Body of pancreas (tissue), 4 donors: ENCODE data around the gene MYEOV. TPM values are rescaled to one million over a fixed set of nuclear protein-coding genes. Genes with fewer than 3 reads are reported as not detected.

ENCODE experiments used
- ATAC-seq: fragments of 150-250 bp; one replicate; pipeline ENCODE4 v1.9.1; 2016
- DNase-seq, 4 donors: peaks; one replicate each; pipeline ENCODE4 v3.0.0-alpha.2; 2019
- H3K27ac ChIP-seq, 4 donors: fragments of 200-600 bp; sonication (generic); 1 replicate in 3 of 4; 2 replicates in 1 of 4; pipeline versions ENCODE4 v1.5.1 to v1.6.1; 2016 to 2019; ENCODE audit warnings: mild to moderate bottlenecking in 1 of 4, mixed read lengths in 1 of 4, moderate library complexity in 1 of 4
- H3K27me3 ChIP-seq, 2 donors: fragments of 200-600 bp; sonication (generic); one replicate each; pipeline ENCODE4 v1.6.0; 2016; ENCODE audit warnings: mild to moderate bottlenecking in 1 of 2
- H3K36me3 ChIP-seq, 2 donors: fragments of 200-600 bp; sonication (generic); replicated peaks in 1 of 2; 2 replicates each; pipeline ENCODE4 v1.5.1; 2016; ENCODE audit warnings: low read depth in 2 of 2; ENCODE audit not compliant: insufficient read depth in 1 of 2
- H3K4me1 ChIP-seq: fragments of 200-600 bp; sonication (generic); one replicate; pipeline ENCODE4 v1.6.0; 2016
- H3K4me3 ChIP-seq, 2 donors: fragments of 200-600 bp; sonication (generic); 1 replicate in 1 of 2; 2 replicates in 1 of 2; pipeline ENCODE4 v1.5.1; 2016 to 2019
- H3K9me3 ChIP-seq, 3 donors: fragments of 200-600 bp; sonication (generic); 1 replicate in 2 of 3; 2 replicates in 1 of 3; pipeline ENCODE4 v1.5.1; 2016
- CTCF ChIP-seq, 7 experiments: fragments of 450-650 bp in 4 of 7; fragments of 200-600 bp in 3 of 7; sonication (generic) in 3 of 7; IDR thresholded peaks; one replicate each; pipeline ENCODE4 v1.5.1; 2016 to 2019; ENCODE audit warnings: antibody characterized with exemption in 7 of 7
- POLR2A ChIP-seq, 3 donors: fragments of 450-650 bp; IDR thresholded peaks; one replicate each; pipeline ENCODE4 v1.6.1; 2016; ENCODE audit warnings: antibody characterized with exemption in 3 of 3, mild to moderate bottlenecking in 2 of 3
- WGBS, 2 donors: methylation state at CpG; one replicate each; pipeline ENCODE4 v1.1.5; 2017; 5-methylcytosine and 5-hydroxymethylcytosine counted together
- intact Hi-C: fragments of 100-400 bp; cut with DNase I; formaldehyde crosslinking; loops from one replicate; pipeline ENCODE4 v1.15.1; 2023
- total RNA-seq, 2 donors: library from RNA; depleted of rRNA; stranded (reverse); fragments of >200 nt; gene quantifications; one replicate each; pipeline ENCODE4 v1.1.0, GENCODE V29; 2016

MYEOV gene
- total RNA-seq, 2 donors from 2014 or later: 2.3 to 7.0 TPM

- intact Hi-C loops: no loop called here
- no peak for ATAC-seq
- no peaks in the 10 kb centered on the region for H3K27me3 ChIP-seq
- no peak overlapping the region for H3K27ac ChIP-seq
- peaks cover 12% of the 10 kb centered on the region for H3K4me1 ChIP-seq
- H3K4me3 ChIP-seq: no peak overlapping the region
- no peak for DNase-seq
- no peak for TF ChIP-seq CTCF (IDR thresholded peaks at IDR 0.05)
- no peak for TF ChIP-seq POLR2A (IDR thresholded peaks at IDR 0.05)
- WGBS, 2 donors: 33 to 43% methylated on average over 6 of the region's 6 CpGs
- no peaks in the 10 kb centered on the region for H3K9me3 ChIP-seq
- no peaks in the 10 kb centered on the region for H3K36me3 ChIP-seq
Observed at GRCh38 chr11:69304686-69305085, 10.7 kb downstream of the MYEOV start.

- Histone ChIP-seq H3K36me3 (no peaks in the 10 kb centered on the region), H3K27ac (peak overlapping the region in 3 of 4 donors; percentile 8 to 48 (median 31)), H3K27me3 (no peaks in the 10 kb centered on the region), H3K4me1 (peaks cover 12% of the 10 kb centered on the region), H3K4me3 (no peak overlapping the region), H3K9me3 (no peaks in the 10 kb centered on the region)
- ATAC-seq (peak; percentile 61), DNase-seq (peak in 3 of 4 donors; percentile 38 to 65 (median 58))
- WGBS, 2 donors: 13 to 37% methylated on average over 7 to 11 of the region's 11 CpGs
- no peak for TF ChIP-seq CTCF (IDR thresholded peaks at IDR 0.05)
- no peak for TF ChIP-seq POLR2A (IDR thresholded peaks at IDR 0.05)
- intact Hi-C loops: no loop called here
Observed at GRCh38 chr11:69305885-69306540, 12.1 kb downstream of the MYEOV start.

- intact Hi-C loops: no loop called here
- Histone ChIP-seq H3K9me3 (no peaks in the 10 kb centered on the region), H3K27me3 (no peaks in the 10 kb centered on the region), H3K4me1 (peaks cover 12% of the 10 kb centered on the region), H3K36me3 (no peaks in the 10 kb centered on the region), H3K4me3 (no peak overlapping the region), H3K27ac (no peak overlapping the region)
- ATAC-seq: no peak
- DNase-seq: no peak
- no peak for TF ChIP-seq CTCF (IDR thresholded peaks at IDR 0.05)
- no peak for TF ChIP-seq POLR2A (IDR thresholded peaks at IDR 0.05)
- 90 to 93% methylated on average over 4 to 5 of the region's 5 CpGs for WGBS, 2 donors
Observed at GRCh38 chr11:69306821-69307220, 12.9 kb downstream of the MYEOV start.

GRCh38 chr11:69307421-69307820 lies 13.5 kb downstream of the MYEOV start:
- WGBS, 2 donors: 77 to 82% methylated on average over 4 to 6 of the region's 6 CpGs
- no peak overlapping the region for H3K27ac ChIP-seq
- ATAC-seq (no peak), DNase-seq (no peak)
- H3K4me3 ChIP-seq: no peak overlapping the region
- TF ChIP-seq POLR2A (IDR thresholded peaks at IDR 0.05) (no peak), CTCF (IDR thresholded peaks at IDR 0.05) (no peak)
- intact Hi-C loops: no loop called here
- H3K27me3 ChIP-seq: no peaks in the 10 kb centered on the region
- no peaks in the 10 kb centered on the region for H3K9me3 ChIP-seq
- H3K36me3 ChIP-seq: no peaks in the 10 kb centered on the region
- H3K4me1 ChIP-seq: peaks cover 12% of the 10 kb centered on the region

GRCh38 chr11:69307871-69308431 lies 14.0 kb downstream of the MYEOV start:
- 74 to 79% methylated on average over 12 of the region's 12 CpGs for WGBS, 2 donors
- Histone ChIP-seq H3K36me3 (no peaks in the 10 kb centered on the region), H3K9me3 (no peaks in the 10 kb centered on the region), H3K27ac (no peak overlapping the region), H3K4me3 (no peak overlapping the region), H3K4me1 (peaks cover 16% of the 10 kb centered on the region), H3K27me3 (no peaks in the 10 kb centered on the region)
- no peak for TF ChIP-seq POLR2A (IDR thresholded peaks at IDR 0.05)
- TF ChIP-seq CTCF (IDR thresholded peaks at IDR 0.05): no peak
- DNase-seq (no peak), ATAC-seq (no peak)
- intact Hi-C loops: no loop called here
